Hematopoietic multipotent progenitor cell (in vitro differentiated cells): ENCODE measurements around the gene C1QL1. TPM values are rescaled to one million over a fixed set of nuclear protein-coding genes. Genes with fewer than 3 reads are reported as not detected.
A peak's percentile ranks its signal among the peaks of the same experiment; 100 is the strongest.

Experiments
- DNase-seq, 3 donors: peaks; one replicate each; pipeline ENCODE4 v3.0.0-alpha.2; 2011 to 2015; ENCODE audit warnings: low read depth in 2 of 3, low spot score in 2 of 3
- small RNA-seq: library from RNA; depleted of rRNA; stranded (forward); fragments of <200 nt; gene quantifications from one replicate; pipeline ENCODE3, GENCODE V24; 2012
- total RNA-seq: library from RNA; depleted of rRNA; stranded (reverse); fragments of >200 nt; gene quantifications from one replicate; pipeline ENCODE4 v1.2.3, GENCODE V29; 2012

The C1QL1 gene
- total RNA-seq, 1 donor, result not detected

DNA sequence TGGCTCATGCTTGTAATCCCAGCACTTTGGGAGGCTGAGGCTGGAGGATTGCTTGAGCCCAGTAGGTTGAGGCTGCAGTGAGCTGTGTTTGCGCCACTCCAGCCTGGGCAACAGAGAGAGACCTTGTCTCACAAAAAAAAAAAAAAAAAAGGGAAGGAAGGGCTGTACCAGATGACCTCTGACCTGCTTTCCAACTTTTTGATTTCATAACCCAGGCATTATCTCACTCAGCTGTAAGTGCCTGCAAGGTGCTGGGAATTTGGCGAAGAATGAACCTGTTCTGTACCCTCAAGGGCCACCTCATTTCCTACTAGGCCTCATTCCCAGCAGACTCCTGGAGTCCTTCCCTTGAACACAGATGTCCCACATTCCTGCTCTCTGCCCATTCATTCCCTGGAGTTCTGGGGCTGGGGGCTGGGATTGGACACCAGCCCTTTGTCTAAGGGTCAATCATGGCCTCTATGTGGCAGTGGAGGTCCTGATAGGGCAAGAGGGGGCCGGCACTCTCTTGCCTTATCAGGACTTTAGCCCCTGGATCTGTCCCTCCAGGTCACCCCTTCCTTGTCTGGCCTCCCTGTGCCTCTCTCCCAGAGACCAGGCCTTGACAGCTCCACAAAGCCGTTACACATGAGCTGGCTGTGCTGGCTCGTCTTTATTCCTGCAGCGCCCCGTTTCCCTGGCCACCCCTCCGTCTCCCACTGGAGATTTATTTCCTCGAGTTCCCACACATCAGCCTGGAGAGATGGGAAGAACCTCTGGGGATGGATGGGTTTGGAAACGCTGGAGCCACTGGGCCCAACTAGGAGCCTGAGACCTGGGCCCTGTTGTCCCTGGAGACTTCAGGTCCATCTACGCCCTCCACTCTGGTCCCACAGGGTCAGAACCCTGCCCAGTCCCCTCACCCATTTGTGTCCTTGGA lies 52.0 kb downstream of the C1QL1 start:
- DNase-seq, result no peak

DNA sequence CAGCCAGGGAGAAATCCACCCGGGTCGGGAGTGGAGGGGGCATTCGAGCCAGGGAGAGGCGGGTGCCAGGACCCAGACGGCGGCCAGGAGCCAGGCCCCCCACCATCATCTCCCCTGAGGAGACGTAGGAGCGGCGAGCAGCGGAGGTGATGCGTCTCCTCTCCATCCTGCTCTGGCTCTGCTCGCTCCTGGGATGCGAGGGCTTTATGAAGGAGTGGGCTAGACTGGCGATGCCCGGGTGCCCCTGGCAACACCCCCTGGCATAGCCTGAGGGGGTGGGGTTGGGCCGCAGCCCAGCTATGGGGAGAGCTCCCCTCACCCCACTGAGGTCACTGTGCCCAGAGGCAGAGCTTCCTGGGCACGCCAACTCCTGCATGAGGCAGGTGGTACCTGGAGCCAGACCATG lies 52.8 kb downstream of the C1QL1 start, which contains the start of gene GFAP:
GFAP (minus strand) TSS at position 180 of the 406 bp plus-strand sequence; CDS start at position 166, 14 bp downstream.
- DNase-seq, result no peak

GRCh38 chr17:44914698-44915271 lies 53.3 kb downstream of the C1QL1 start:
- no peak for DNase-seq

- DNase-seq, result no peak
Observed at GRCh38 chr17:44914148-44914547, 54.0 kb downstream of the C1QL1 start.

- DNase-seq, result no peak
Observed at GRCh38 chr17:44913676-44914075, 54.4 kb downstream of the C1QL1 start.

GRCh38 chr17:44912763-44913544 lies 55.1 kb downstream of the C1QL1 start:
- DNase-seq, result no peak

DNA sequence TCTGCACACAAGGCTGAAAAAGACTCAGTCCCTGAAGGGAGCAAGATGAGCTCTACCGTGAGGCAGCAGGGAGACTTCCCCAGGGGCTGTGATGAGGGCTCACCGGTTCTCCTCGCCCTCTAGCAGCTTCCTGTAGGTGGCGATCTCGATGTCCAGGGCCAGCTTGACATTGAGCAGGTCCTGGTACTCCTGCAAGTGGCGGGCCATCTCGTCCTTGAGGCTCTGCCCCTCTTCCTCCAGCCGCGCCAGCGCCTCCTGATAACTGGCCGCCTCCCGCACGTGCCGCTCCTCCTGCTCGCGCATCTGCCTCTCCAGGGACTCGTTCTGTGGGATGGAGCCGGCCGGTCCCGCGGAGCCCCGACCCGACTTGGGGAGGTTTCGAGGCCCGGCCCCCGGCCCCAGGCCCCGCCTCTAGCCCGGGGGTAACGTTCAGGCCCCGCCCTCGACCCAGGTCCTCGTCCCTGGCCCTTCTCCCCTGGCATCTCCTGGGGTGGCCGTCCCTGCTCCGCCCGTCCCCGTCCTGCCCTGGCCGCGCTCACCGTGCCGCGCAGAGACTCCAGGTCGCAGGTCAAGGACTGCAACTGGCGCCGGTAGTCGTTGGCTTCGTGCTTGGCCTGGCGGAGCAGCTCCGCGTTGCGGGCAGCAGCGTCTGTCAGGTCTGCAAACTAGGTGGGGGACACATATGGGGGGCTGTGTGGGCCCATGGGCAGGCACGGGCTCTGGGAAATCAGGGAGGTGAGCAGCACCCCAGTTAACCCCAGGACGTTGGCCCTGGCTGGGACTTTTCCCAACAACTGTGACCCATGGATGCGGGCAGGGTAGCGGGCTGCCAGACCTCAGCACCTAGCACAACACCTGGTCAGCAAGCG lies 56.7 kb downstream of the C1QL1 start:
- peak in 2 of 3 donors; percentile 46 to 62 for DNase-seq

GRCh38 chr17:44910231-44911106 lies 57.6 kb downstream of the C1QL1 start:
- no peak for DNase-seq

Small RNA genes within 50 kb of the gene (small RNA-seq; reads per million reads assigned to genes)
- gene AC015936.2 (not detected), gene MIR6783 (0.68 reads per million, percentile 7 among the genes with 10 or more reads in this experiment)

Other genes starting within 250 kb of the C1QL1 start
- 1.6 TPM for gene ADAM11, start 209.3 kb downstream of the C1QL1 start, total RNA-seq
- under 0.01 TPM for gene GJC1, start 138.0 kb downstream of the C1QL1 start, total RNA-seq
- not detected for gene HIGD1B, start 120.4 kb downstream of the C1QL1 start, total RNA-seq
- 121 TPM for gene EFTUD2, start 68.9 kb downstream of the C1QL1 start, total RNA-seq
- gene GFAP, start 52.8 kb downstream of the C1QL1 start, total RNA-seq, result not detected
- gene KIF18B, start 20.5 kb downstream of the C1QL1 start, total RNA-seq, result 0.81 TPM
- gene DCAKD, start 83.3 kb upstream of the C1QL1 start, total RNA-seq, result 98.8 TPM
- 46.0 TPM for gene NMT1, start 93.0 kb upstream of the C1QL1 start, total RNA-seq
- 8.1 TPM for gene PLCD3, start 164.2 kb upstream of the C1QL1 start, total RNA-seq
- 13.2 TPM for gene ACBD4, start 167.4 kb upstream of the C1QL1 start, total RNA-seq
- 10.2 TPM for gene HEXIM1, start 180.2 kb upstream of the C1QL1 start, total RNA-seq
- 7.0 TPM for gene HEXIM2, start 193.6 kb upstream of the C1QL1 start, total RNA-seq